ENCODE measurements around the gene PAIP2. TPM values are rescaled to one million over a fixed set of nuclear protein-coding genes. Genes with fewer than 3 reads are reported as not detected.
"Not testable (repeated sequence)": the region's sequence is repeated elsewhere in the genome, so short reads cannot be mapped to it uniquely, and the experiment has no call there.

Gene PAIP2
- total RNA-seq, 1 experiment from 2014 or later: 89.9 TPM

- DNase-seq (ENCODE audit: low spot score): no peak
These were observed 36.6 kb downstream of the PAIP2 start for GRCh38 chr5:139378101-139378825.

GRCh38 chr5:139378941-139379361, 37.3 kb downstream of the PAIP2 start:
- no peak for DNase-seq (ENCODE audit: low spot score)

- no peak for DNase-seq (ENCODE audit: low spot score)
These were observed 38.2 kb downstream of the PAIP2 start for GRCh38 chr5:139379626-139380449.

GRCh38 chr5:139381837-139382761, 40.4 kb downstream of the PAIP2 start:
- DNase-seq (ENCODE audit: low spot score): no peak

- no peak for DNase-seq (ENCODE audit: low spot score)
These were observed 41.2 kb downstream of the PAIP2 start for GRCh38 chr5:139382807-139383206.

GRCh38 chr5:139383275-139383992, 41.8 kb downstream of the PAIP2 start, which contains the start of gene SLC23A1:
Gene SLC23A1, minus strand, starts transcription at chr5:139383297. Its CDS starts 44 bp downstream, at chr5:139383253.
- DNase-seq (ENCODE audit: low spot score): no peak

- no peak for DNase-seq (ENCODE audit: low spot score)
These were observed 42.4 kb downstream of the PAIP2 start for GRCh38 chr5:139383993-139384590.

GRCh38 chr5:139384591-139385051, 43.0 kb downstream of the PAIP2 start:
- no peak for DNase-seq (ENCODE audit: low spot score)

GRCh38 chr5:139385061-139386049, 43.7 kb downstream of the PAIP2 start:
- DNase-seq (ENCODE audit: low spot score): no peak

GRCh38 chr5:139386050-139386438, 44.4 kb downstream of the PAIP2 start:
- DNase-seq (ENCODE audit: low spot score): no peak

GRCh38 chr5:139386956-139387355, 45.3 kb downstream of the PAIP2 start:
- not testable (repeated sequence) for DNase-seq (ENCODE audit: low spot score)

GRCh38 chr5:139387611-139388197, 46.0 kb downstream of the PAIP2 start:
- DNase-seq (ENCODE audit: low spot score): no peak

GRCh38 chr5:139388198-139388821, 46.7 kb downstream of the PAIP2 start:
- no peak for DNase-seq (ENCODE audit: low spot score)

- DNase-seq (ENCODE audit: low spot score): no peak
These were observed 48.3 kb downstream of the PAIP2 start, which contains the start of gene MZB1 for GRCh38 chr5:139389701-139390638. Gene MZB1, minus strand, starts transcription at chr5:139389913. Its CDS starts 57 bp downstream, at chr5:139389856.

GRCh38 chr5:139390639-139391569, 49.2 kb downstream of the PAIP2 start:
- peak; percentile 30 for DNase-seq (ENCODE audit: low spot score)
